Trophoblast cell (in vitro differentiated cells and primary cell): ENCODE measurements around the gene KCNB1.

Experiments used
- DNase-seq, 2 donors: peaks; one replicate each; pipeline ENCODE4 v3.0.0-alpha.2; 2016
- H2AFZ ChIP-seq: 2 replicates; pipeline ENCODE4 v1.6.1; 2013; ENCODE audit warnings: low read length, moderate library complexity, mild to moderate bottlenecking; ENCODE audit not compliant: insufficient read depth, poor library complexity
- H2AK5ac ChIP-seq: 2 replicates; pipeline ENCODE4 v1.6.1; 2013; ENCODE audit warnings: mild to moderate bottlenecking, low read length
- H2BK120ac ChIP-seq: 2 replicates; pipeline ENCODE4 v1.6.1; 2013; ENCODE audit warnings: low read length, mild to moderate bottlenecking, moderate library complexity; ENCODE audit not compliant: insufficient read depth, poor library complexity
- H2BK12ac ChIP-seq: 2 replicates; pipeline ENCODE4 v1.6.1; 2013; ENCODE audit warnings: mild to moderate bottlenecking, low read length, moderate library complexity
- H2BK5ac ChIP-seq: 2 replicates; pipeline ENCODE4 v1.6.1; 2013; ENCODE audit warnings: low read length, low read depth, moderate library complexity, mild to moderate bottlenecking; ENCODE audit not compliant: poor library complexity
- H3K14ac ChIP-seq: 2 replicates; pipeline ENCODE4 v1.6.1; 2013; ENCODE audit warnings: mild to moderate bottlenecking, low read length
- H3K18ac ChIP-seq: 2 replicates; pipeline ENCODE4 v1.6.1; 2013; ENCODE audit warnings: mild to moderate bottlenecking, low read length
- H3K23ac ChIP-seq: 2 replicates; pipeline ENCODE4 v1.6.1; 2013; ENCODE audit warnings: low read length
- H3K27ac ChIP-seq: 2 replicates; pipeline ENCODE4 v1.5.1; 2013; ENCODE audit warnings: low read depth, mild to moderate bottlenecking, inconsistent platforms, low read length, moderate library complexity
- H3K27me3 ChIP-seq: 2 replicates; pipeline ENCODE4 v1.6.1; 2013; ENCODE audit warnings: inconsistent platforms, mild to moderate bottlenecking, low read length, moderate library complexity; ENCODE audit not compliant: insufficient read depth
- H3K36me3 ChIP-seq, 2 experiments: 1 replicate in 1 of 2; 2 replicates in 1 of 2; pipeline ENCODE4 v1.6.1; 2013; ENCODE audit warnings: low read length in 2 of 2, mild to moderate bottlenecking in 2 of 2, moderate library complexity in 1 of 2; ENCODE audit not compliant: insufficient read depth in 2 of 2, control insufficient read depth in 1 of 2
- H3K4ac ChIP-seq: 2 replicates; pipeline ENCODE4 v1.6.1; 2013; ENCODE audit warnings: low read depth, mild to moderate bottlenecking, low read length, moderate library complexity
- H3K4me1 ChIP-seq, 2 experiments: 1 replicate in 1 of 2; 2 replicates in 1 of 2; pipeline ENCODE4 v1.6.1; 2013; ENCODE audit warnings: low read length in 2 of 2, mild to moderate bottlenecking in 2 of 2, moderate library complexity in 1 of 2; ENCODE audit not compliant: insufficient read depth in 2 of 2, control insufficient read depth in 1 of 2
- H3K4me2 ChIP-seq: 2 replicates; pipeline ENCODE4 v1.6.1; 2013; ENCODE audit warnings: inconsistent platforms, mild to moderate bottlenecking, low read length, moderate library complexity
- H3K4me3 ChIP-seq: 2 replicates; pipeline ENCODE4 v1.5.1; 2013; ENCODE audit warnings: mild to moderate bottlenecking, low read depth, low read length, inconsistent platforms
- H3K79me1 ChIP-seq: one replicate; pipeline ENCODE4 v1.6.1; 2013; ENCODE audit warnings: low read length
- H3K79me2 ChIP-seq: 2 replicates; pipeline ENCODE4 v1.6.1; 2013; ENCODE audit warnings: low read length, mild to moderate bottlenecking; ENCODE audit not compliant: control insufficient read depth, insufficient read depth, poor library complexity
- H3K9ac ChIP-seq: 2 replicates; pipeline ENCODE4 v1.6.1; 2013; ENCODE audit warnings: mild to moderate bottlenecking, low read length
- H3K9me3 ChIP-seq: 2 replicates; pipeline ENCODE4 v1.6.1; 2013; ENCODE audit warnings: low read depth, mild to moderate bottlenecking, control low read depth, inconsistent platforms, low read length; ENCODE audit not compliant: insufficient read depth
- H4K12ac ChIP-seq: 2 replicates; pipeline ENCODE4 v1.6.1; 2013; ENCODE audit warnings: low read depth, mild to moderate bottlenecking, low read length, moderate library complexity
- H4K8ac ChIP-seq: 2 replicates; pipeline ENCODE4 v1.6.1; 2013; ENCODE audit warnings: low read depth, mild to moderate bottlenecking, low read length, moderate library complexity
- H4K91ac ChIP-seq: one replicate; pipeline ENCODE4 v1.6.1; 2013; ENCODE audit warnings: low read depth, mild to moderate bottlenecking, low read length, moderate library complexity
- WGBS: extraction: QIAGEN DNeasy Blood & Tissue Kit; methylation state at CpG from one replicate; pipeline ENCODE4 v1.1.7; 2013; ENCODE audit warnings: missing lambda C conversion rate; ENCODE audit not compliant: insufficient read length, insufficient coverage; ENCODE audit errors: extremely low coverage; 5-methylcytosine and 5-hydroxymethylcytosine counted together

Gene KCNB1

DNA sequence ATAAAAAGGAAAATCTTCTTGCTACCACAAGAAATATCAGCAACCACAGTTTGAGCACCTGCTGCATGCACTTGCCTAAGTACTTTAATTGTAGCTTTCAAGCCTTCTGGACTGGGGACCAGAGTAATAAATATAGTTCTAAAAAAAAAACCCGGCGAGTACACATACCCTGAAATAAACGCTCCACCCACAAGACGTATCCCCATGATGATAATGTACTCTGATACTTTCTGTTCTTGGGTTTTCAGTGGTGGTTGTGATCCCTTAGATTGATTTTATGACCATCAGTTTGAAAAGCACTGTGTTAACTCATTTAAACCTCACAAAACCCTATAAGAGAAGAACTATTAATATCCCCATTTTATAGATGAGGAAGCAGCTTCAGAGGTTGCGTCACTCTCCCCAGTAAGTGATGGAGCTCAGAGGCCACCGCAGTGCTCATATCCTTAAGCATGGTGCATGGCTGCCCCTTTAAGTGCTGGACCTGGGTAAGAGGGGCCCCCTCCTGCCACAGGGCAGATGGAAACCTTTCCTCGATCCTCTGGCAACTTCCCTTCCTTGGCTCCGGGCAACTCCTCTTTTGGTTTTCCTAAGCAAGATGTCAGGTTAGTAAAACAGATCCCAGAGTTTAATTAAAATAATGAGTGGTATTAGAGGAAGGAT, 67.3 kb downstream of the KCNB1 start:
- WGBS: no CpG with 5 or more reads among the region's 8 CpGs
- Histone ChIP-seq H3K79me2 (no peaks in the 10 kb centered on the region), H3K9ac (no peak overlapping the region), H2BK120ac (no peak overlapping the region), H4K8ac (no peak overlapping the region), H3K27me3 (no peaks in the 10 kb centered on the region), H4K12ac (no peak overlapping the region), H3K18ac (no peak overlapping the region), H2AK5ac (no peak overlapping the region), H3K36me3 (no peaks in the 10 kb centered on the region), H2BK12ac (no peak overlapping the region), H3K4me3 (no peak overlapping the region), H3K9me3 (no peaks in the 10 kb centered on the region), H3K4ac (no peak overlapping the region), H3K4me1 (no peaks in the 10 kb centered on the region), H3K14ac (no peak overlapping the region), H3K4me2 (no peak overlapping the region), H3K27ac (no peak overlapping the region), H2AFZ (no peak overlapping the region), H4K91ac (no peak overlapping the region), H3K79me1 (no peaks in the 10 kb centered on the region), H3K23ac (no peak overlapping the region), H2BK5ac (no peak overlapping the region)
- DNase-seq: no peak

DNA sequence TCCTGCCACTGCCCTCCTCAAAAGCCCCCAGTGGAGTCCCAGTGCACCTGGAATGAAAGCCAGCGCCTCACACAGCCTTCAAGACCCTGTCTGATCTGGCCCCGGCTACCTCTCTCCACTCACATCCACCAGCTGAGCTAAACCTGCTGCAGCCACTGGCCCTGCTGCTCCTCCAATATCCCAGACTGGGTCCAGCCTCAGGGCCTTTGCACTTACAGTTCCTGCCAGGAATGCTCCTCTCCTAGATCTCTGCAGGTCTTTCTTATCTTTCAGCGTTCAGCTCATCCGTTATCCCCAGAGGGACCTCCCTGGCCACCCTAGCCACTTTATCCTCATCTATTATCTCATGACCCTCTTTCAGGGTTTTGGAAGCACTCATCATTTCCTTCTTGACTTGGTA, 68.8 kb downstream of the KCNB1 start:
- Histone ChIP-seq H4K8ac (no peak overlapping the region), H3K36me3 (no peaks in the 10 kb centered on the region), H4K91ac (no peak overlapping the region), H3K79me1 (no peaks in the 10 kb centered on the region), H3K79me2 (no peaks in the 10 kb centered on the region), H3K27me3 (no peaks in the 10 kb centered on the region), H3K9me3 (no peaks in the 10 kb centered on the region), H4K12ac (no peak overlapping the region), H3K4me2 (no peak overlapping the region), H3K23ac (no peak overlapping the region), H3K4me3 (no peak overlapping the region), H3K4me1 (no peaks in the 10 kb centered on the region), H3K4ac (no peak overlapping the region), H3K9ac (no peak overlapping the region), H2AK5ac (no peak overlapping the region), H2BK5ac (no peak overlapping the region), H3K27ac (no peak overlapping the region), H2BK12ac (no peak overlapping the region), H2AFZ (no peak overlapping the region), H2BK120ac (no peak overlapping the region), H3K18ac (no peak overlapping the region), H3K14ac (no peak overlapping the region)
- no CpG with 5 or more reads among the region's 4 CpGs for WGBS
- DNase-seq: peak in 1 of 2 donors; percentile 31

DNA sequence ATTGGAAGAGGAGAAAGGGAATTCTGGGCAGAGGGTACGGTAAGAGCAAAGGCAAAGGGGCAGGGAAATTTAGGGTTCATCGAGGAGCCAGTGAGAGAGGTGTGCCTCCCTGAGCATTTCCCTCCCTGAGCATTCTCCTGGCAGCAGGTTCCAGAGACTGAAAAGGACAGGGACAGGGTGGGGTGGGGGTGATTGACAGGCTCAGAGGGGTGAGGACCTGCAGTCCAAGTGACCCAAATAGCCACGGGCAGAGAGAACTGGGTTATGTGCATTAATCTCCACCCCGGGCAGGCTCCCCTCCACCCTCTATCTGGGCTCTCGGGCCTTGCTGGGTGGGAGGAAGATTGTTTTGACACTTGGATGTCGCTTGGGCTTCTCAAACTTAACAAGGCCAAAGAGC, 69.5 kb downstream of the KCNB1 start:
- H3K4me3 ChIP-seq: no peak overlapping the region
- DNase-seq: no peak
- H3K27ac ChIP-seq: no peak overlapping the region
- 100% methylated on average over 1 of the region's 6 CpGs for WGBS
- H3K79me1 ChIP-seq: no peaks in the 10 kb centered on the region
- H2BK12ac ChIP-seq: no peak overlapping the region
- no peak overlapping the region for H4K12ac ChIP-seq
- H3K4me2 ChIP-seq: no peak overlapping the region
- no peak overlapping the region for H4K91ac ChIP-seq
- H3K36me3 ChIP-seq: no peaks in the 10 kb centered on the region
- no peak overlapping the region for H3K14ac ChIP-seq
- no peaks in the 10 kb centered on the region for H3K4me1 ChIP-seq
- H3K9me3 ChIP-seq: no peaks in the 10 kb centered on the region
- no peak overlapping the region for H2AFZ ChIP-seq
- no peaks in the 10 kb centered on the region for H3K79me2 ChIP-seq
- no peaks in the 10 kb centered on the region for H3K27me3 ChIP-seq
- no peak overlapping the region for H3K23ac ChIP-seq
- H4K8ac ChIP-seq: no peak overlapping the region
- no peak overlapping the region for H3K18ac ChIP-seq
- no peak overlapping the region for H3K4ac ChIP-seq
- H2BK120ac ChIP-seq: no peak overlapping the region
- no peak overlapping the region for H2BK5ac ChIP-seq
- H3K9ac ChIP-seq: no peak overlapping the region
- H2AK5ac ChIP-seq: no peak overlapping the region

DNA sequence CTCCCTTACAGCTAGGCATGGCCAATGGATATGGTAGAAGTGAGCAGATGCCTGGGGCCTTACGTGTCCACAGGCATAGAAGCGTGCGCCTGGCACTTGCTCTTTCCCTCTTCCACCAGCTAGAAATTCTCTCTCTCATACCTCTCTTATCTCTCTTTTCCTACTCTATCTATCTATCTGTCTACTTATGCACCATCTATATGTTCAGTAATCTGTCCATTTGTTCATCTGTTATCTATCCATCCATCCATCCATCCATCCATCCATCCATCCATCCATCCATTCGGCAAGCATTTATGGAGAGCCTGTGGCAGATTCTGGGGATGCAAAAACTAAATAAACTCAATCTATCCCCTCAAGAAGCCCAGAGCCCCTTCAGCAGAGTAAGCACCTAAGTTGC, 70.2 kb downstream of the KCNB1 start:
- H3K36me3 ChIP-seq: no peaks in the 10 kb centered on the region
- WGBS: no CpG with 5 or more reads among the region's 4 CpGs
- DNase-seq: peak in 1 of 2 donors; percentile 31
- H3K27ac ChIP-seq: no peak overlapping the region
- H3K14ac ChIP-seq: no peak overlapping the region
- H3K27me3 ChIP-seq: no peaks in the 10 kb centered on the region
- H4K91ac ChIP-seq: no peak overlapping the region
- no peak overlapping the region for H2BK120ac ChIP-seq
- H3K4me3 ChIP-seq: no peak overlapping the region
- no peak overlapping the region for H3K23ac ChIP-seq
- H4K8ac ChIP-seq: no peak overlapping the region
- no peak overlapping the region for H3K4me2 ChIP-seq
- no peak overlapping the region for H2BK5ac ChIP-seq
- H3K79me2 ChIP-seq: no peaks in the 10 kb centered on the region
- H3K9ac ChIP-seq: no peak overlapping the region
- H3K79me1 ChIP-seq: no peaks in the 10 kb centered on the region
- H3K4me1 ChIP-seq: no peaks in the 10 kb centered on the region
- H3K4ac ChIP-seq: no peak overlapping the region
- no peak overlapping the region for H3K18ac ChIP-seq
- no peaks in the 10 kb centered on the region for H3K9me3 ChIP-seq
- H2AFZ ChIP-seq: no peak overlapping the region
- no peak overlapping the region for H4K12ac ChIP-seq
- H2BK12ac ChIP-seq: no peak overlapping the region
- no peak overlapping the region for H2AK5ac ChIP-seq
